Measurements from ENCODE around the gene RIMBP2.

The RIMBP2 gene

GRCh38 chr12:130483616-130484180 is 232.4 kb downstream of the RIMBP2 start:
- no peak for DNase-seq (ENCODE audit: extremely low read depth, low read depth)
- no peak for TF ChIP-seq CTCF (IDR thresholded peaks at IDR 0.05; ENCODE audit: low read depth, low read length)

DNA sequence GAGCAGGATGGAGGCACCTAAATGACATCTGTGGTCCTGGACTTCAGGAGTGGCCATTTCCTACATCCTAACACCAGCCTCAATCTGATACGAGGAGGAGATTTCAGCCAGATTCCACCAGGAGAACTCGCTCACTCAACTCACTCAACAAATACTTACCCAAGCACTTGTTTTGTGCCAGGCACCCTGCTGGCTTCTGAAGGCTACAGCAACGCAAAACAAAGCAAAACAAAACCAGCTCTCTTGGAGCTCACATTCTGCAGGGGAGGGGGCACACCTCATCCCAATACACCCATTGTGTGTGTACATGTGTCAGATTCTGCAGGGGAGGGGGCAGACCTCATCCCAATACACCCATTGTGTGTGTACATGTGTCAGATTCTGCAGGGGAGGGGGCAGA is 233.7 kb downstream of the RIMBP2 start:
- TF ChIP-seq CTCF (IDR thresholded peaks at IDR 0.05; ENCODE audit: low read depth, low read length), result no peak
- no peak for DNase-seq (ENCODE audit: extremely low read depth, low read depth)

DNA sequence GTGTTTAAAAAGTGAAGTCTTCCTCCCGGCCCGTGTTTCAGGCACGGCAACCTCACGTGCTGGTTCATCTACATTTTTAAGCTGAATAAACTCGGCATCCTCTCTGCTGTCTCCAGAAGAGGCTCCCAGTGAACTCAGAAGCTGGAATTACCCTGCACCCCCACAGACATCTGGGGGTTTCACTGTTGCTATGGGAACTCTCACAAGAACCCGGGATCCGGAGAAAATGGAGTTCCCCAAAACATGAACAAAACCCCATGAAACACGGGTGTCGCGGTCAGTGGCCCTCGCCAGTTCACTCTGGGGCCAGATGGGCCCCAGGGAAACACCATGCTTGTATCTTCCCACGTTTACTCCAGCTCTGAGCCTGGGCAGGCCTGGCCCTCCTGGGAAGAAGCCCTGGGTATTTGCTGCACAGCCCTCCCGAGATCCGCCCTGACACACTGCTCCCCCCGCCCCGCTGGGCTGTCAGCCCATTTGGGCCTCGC is 234.7 kb downstream of the RIMBP2 start:
- DNase-seq (ENCODE audit: extremely low read depth, low read depth), result no peak
- no peak for TF ChIP-seq CTCF (IDR thresholded peaks at IDR 0.05; ENCODE audit: low read depth, low read length)

DNA sequence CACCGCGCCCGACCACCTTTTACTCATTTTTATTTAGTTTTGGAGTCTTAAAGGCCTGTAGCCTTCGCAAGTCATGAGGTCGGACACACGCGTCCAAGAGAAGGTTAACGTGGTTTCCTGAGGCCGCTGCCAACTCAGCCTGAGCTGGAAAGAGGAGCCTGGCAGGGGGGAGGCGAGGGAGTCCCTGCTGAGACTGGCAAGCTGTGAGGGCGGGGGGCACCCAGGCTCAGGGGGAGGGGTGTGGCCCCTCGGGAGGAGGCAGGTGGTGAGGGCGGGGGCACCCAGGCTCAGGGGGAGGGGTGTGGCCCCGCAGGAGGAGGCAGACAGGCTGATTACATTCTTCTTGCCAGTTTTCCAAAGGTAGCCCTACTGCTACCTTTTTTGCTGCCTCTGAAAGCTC is 235.2 kb downstream of the RIMBP2 start:
- TF ChIP-seq CTCF (IDR thresholded peaks at IDR 0.05; ENCODE audit: low read depth, low read length), result no peak
- no peak for DNase-seq (ENCODE audit: extremely low read depth, low read depth)

DNA sequence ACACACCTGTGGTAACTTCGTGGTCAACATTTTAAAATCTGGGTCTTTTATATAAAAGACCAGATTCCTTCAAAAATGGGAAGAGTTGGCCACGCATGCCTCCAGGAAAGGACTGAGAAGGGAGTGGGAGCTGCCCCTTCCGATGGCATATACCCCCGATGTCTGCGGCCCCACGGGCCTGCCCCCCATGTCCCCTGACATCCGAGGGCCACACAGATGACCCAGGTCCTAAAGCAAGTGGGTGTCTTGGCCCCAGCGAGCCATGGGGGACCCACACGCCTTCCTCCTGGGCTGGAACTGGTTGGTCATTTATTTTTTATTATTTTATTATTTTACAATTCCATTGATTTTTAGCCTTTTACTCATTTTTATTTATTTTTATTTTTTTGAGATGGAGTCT is 235.9 kb downstream of the RIMBP2 start:
- TF ChIP-seq CTCF (IDR thresholded peaks at IDR 0.05; ENCODE audit: low read depth, low read length), result no peak
- no peak for DNase-seq (ENCODE audit: extremely low read depth, low read depth)

DNA sequence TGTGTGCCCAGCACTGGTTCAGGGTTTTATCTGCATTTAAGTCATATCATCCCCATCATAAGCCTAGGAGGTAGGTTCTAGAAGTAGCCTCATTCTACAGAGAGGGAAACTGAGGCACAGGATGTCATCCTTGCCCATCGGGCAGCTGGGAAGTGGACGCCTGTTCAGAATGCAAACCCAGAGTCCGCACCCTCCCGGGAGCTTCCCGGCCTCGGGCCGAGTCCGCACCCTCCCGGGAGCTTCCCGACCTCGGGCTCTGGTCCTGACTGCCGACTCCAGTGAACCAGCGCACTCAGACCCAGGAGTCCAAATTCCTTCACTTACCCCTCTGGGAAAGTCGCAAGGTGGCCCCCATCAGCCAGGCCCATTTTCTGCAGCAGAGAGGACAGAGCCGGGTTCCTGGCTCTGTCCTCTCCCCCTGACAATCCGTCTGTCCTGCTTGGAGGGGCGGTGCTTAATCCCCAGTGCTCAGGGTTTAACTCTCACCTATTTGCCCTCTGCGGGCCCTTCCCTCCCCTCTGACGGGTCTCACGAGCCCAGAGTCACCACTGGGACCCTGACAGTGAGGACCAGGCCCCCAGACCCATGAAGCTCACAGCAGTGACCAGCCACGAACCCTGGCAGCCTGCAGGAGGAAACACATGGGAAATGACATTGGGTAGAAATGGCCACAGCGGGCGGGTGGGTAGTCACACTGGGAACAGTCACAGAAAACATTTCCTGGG is 236.5 kb downstream of the RIMBP2 start:
- no peak for DNase-seq (ENCODE audit: extremely low read depth, low read depth)
- no peak for TF ChIP-seq CTCF (IDR thresholded peaks at IDR 0.05; ENCODE audit: low read depth, low read length)

- DNase-seq (ENCODE audit: extremely low read depth, low read depth), result no peak
- TF ChIP-seq CTCF (IDR thresholded peaks at IDR 0.05; ENCODE audit: low read depth, low read length), result no peak
Observed at GRCh38 chr12:130478786-130479185, 237.3 kb downstream of the RIMBP2 start.
